ENCODE measurements around the gene CCDC186.

CCDC186 gene

DNA sequence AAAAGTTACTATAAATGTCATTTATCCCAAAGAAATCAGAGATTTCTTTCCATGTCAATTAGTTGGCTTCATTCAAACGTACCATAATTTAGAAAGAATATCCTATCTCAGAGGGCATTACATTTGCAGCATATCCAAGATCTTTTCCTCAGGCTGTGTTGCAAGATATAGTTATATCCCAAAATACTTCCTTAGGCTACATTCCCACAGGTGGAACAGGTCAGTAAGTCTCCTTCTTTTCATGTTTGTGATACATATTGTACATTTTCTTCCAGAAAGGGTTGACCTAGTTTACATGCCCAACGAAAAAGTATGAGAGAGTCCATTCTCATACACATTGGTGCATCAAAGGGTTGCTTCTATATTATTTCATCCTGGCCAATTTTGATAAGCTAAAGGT, 38.1 kb upstream of the CCDC186 start:
- no peak for DNase-seq (ENCODE audit: extremely low read depth, insufficient read length)
- no peaks in the 10 kb centered on the region for H3K36me3 ChIP-seq (ENCODE audit: control insufficient read depth, insufficient read depth, low read length)
- H3K27me3 ChIP-seq (replicated peaks; ENCODE audit: control insufficient read depth, insufficient read depth, low read length), result no peaks in the 10 kb centered on the region
- TF ChIP-seq, protein P1, sequence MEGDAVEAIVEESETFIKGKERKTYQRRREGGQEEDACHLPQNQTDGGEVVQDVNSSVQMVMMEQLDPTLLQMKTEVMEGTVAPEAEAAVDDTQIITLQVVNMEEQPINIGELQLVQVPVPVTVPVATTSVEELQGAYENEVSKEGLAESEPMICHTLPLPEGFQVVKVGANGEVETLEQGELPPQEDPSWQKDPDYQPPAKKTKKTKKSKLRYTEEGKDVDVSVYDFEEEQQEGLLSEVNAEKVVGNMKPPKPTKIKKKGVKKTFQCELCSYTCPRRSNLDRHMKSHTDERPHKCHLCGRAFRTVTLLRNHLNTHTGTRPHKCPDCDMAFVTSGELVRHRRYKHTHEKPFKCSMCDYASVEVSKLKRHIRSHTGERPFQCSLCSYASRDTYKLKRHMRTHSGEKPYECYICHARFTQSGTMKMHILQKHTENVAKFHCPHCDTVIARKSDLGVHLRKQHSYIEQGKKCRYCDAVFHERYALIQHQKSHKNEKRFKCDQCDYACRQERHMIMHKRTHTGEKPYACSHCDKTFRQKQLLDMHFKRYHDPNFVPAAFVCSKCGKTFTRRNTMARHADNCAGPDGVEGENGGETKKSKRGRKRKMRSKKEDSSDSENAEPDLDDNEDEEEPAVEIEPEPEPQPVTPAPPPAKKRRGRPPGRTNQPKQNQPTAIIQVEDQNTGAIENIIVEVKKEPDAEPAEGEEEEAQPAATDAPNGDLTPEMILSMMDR (IDR thresholded peaks at IDR 0.05; ENCODE audit: insufficient read depth, low read length, poor library complexity, severe bottlenecking), result no peak
- no peak overlapping the region for H3K4me3 ChIP-seq (replicated peaks; ENCODE audit: low read depth, low read length)

DNA sequence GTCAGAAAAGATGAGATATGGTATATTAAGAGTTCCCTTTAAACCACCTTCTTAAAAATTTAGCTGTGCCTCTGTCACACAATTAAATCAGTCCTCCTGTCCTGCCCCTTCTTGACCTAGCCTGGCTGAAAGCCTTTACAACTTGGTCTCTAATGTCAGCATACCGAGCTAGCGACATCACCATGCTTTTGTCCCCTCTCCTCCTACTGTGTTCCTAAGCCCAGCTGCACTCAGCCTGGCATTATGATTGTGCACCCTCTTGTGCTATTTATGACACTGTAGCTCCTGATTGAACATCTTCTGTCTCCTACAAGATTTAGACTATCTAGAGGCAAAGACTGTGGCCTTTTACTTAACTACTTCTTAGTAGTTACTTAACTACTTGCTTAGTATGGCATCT, 34.3 kb upstream of the CCDC186 start:
- Histone ChIP-seq H3K36me3 (ENCODE audit: control insufficient read depth, insufficient read depth, low read length) (no peaks in the 10 kb centered on the region), H3K4me3 (replicated peaks; ENCODE audit: low read depth, low read length) (no peak overlapping the region), H3K27me3 (replicated peaks; ENCODE audit: control insufficient read depth, insufficient read depth, low read length) (no peaks in the 10 kb centered on the region)
- TF ChIP-seq, protein P1 (IDR thresholded peaks at IDR 0.05; ENCODE audit: insufficient read depth, low read length, poor library complexity, severe bottlenecking), result no peak
- DNase-seq (ENCODE audit: extremely low read depth, insufficient read length), result no peak

DNA sequence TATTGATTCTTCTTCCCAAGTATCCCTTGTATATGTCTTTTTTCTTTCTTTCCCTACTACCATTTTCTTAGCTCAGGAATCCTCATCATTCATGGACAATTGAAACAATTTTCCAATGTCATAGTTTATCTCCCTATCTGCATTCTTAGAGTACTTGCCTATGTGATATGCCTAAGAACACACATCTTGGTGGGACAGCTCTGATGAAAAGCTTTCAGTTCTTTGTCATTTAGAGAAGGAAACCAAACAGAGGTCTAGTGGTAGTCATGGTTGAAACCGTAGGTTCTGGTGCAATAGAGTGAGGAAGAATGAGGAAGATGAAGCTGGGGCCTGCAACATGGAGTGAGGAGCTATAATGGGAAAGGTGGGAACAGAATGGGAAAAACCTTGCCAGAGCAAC, 33.3 kb upstream of the CCDC186 start:
- no peak for DNase-seq (ENCODE audit: extremely low read depth, insufficient read length)
- TF ChIP-seq, protein P1 (IDR thresholded peaks at IDR 0.05; ENCODE audit: insufficient read depth, low read length, poor library complexity, severe bottlenecking), result no peak
- Histone ChIP-seq H3K36me3 (ENCODE audit: control insufficient read depth, insufficient read depth, low read length) (no peaks in the 10 kb centered on the region), H3K27me3 (replicated peaks; ENCODE audit: control insufficient read depth, insufficient read depth, low read length) (no peaks in the 10 kb centered on the region), H3K4me3 (replicated peaks; ENCODE audit: low read depth, low read length) (no peak overlapping the region)

DNA sequence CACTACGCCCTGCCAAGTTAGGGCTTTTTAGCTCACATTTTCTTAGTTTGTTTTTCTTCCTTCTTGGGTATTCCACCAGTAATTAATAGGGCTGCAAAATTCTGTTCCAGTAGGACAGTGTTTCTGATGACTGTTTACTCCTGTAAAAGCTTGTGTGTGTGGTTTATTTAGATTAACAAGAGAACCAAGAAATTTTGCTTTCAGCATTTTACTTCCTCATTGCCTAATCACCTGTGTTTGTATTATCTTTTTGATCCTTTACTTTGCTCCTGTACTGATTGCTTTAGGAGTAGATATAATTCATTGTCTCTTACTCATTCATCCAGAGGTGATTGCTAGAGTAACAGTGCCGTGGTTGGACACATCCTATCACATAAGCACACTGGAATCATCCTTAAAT, 32.9 kb upstream of the CCDC186 start:
- Histone ChIP-seq H3K4me3 (replicated peaks; ENCODE audit: low read depth, low read length) (no peak overlapping the region), H3K27me3 (replicated peaks; ENCODE audit: control insufficient read depth, insufficient read depth, low read length) (no peaks in the 10 kb centered on the region), H3K36me3 (ENCODE audit: control insufficient read depth, insufficient read depth, low read length) (no peaks in the 10 kb centered on the region)
- DNase-seq (ENCODE audit: extremely low read depth, insufficient read length), result no peak
- TF ChIP-seq, protein P1 (IDR thresholded peaks at IDR 0.05; ENCODE audit: insufficient read depth, low read length, poor library complexity, severe bottlenecking), result no peak

DNA sequence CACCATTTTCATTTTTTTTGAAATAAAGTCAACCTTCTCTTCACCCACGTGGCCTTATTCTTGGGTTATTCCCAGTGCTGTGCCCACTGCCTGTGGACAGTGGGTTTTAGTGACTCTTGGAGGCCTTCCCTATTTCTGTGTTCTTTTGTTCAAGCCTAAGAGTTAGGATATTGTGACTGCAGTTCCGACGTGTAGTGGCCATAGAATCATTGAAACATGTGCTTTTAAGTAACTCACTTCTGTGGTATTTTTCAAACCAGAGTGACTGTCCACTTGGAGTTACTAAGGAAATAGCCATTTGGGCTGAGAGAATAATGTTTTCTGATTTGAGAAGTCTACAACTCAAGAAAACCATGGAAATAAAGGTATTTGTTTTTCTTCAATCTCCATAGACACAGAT, 28.8 kb upstream of the CCDC186 start:
- Histone ChIP-seq H3K27me3 (replicated peaks; ENCODE audit: control insufficient read depth, insufficient read depth, low read length) (no peaks in the 10 kb centered on the region), H3K4me3 (replicated peaks; ENCODE audit: low read depth, low read length) (no peak overlapping the region), H3K36me3 (ENCODE audit: control insufficient read depth, insufficient read depth, low read length) (no peaks in the 10 kb centered on the region)
- no peak for DNase-seq (ENCODE audit: extremely low read depth, insufficient read length)
- TF ChIP-seq, protein P1 (IDR thresholded peaks at IDR 0.05; ENCODE audit: insufficient read depth, low read length, poor library complexity, severe bottlenecking), result no peak

DNA sequence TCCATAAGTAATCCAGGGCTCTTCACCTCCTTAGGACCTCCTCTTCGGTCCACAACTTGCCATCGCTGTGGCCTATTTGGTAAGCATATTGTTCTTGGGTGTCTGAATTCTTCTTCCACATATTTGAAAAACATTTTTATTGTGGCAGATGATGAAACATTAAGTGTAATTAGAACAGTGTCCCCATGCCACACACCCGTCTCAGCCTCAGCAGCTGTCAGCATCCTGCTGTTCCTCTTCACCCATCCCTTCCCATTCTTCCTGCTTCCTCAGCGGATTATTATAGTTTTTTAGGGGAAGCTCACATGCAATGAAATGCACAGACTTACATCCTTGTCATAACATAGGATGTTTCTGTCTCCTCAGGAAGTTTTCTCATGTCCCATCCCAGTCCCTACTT, 25.2 kb upstream of the CCDC186 start:
- TF ChIP-seq, protein P1 (IDR thresholded peaks at IDR 0.05; ENCODE audit: insufficient read depth, low read length, poor library complexity, severe bottlenecking), result no peak
- DNase-seq (ENCODE audit: extremely low read depth, insufficient read length), result no peak
- Histone ChIP-seq H3K4me3 (replicated peaks; ENCODE audit: low read depth, low read length) (no peak overlapping the region), H3K36me3 (ENCODE audit: control insufficient read depth, insufficient read depth, low read length) (no peaks in the 10 kb centered on the region), H3K27me3 (replicated peaks; ENCODE audit: control insufficient read depth, insufficient read depth, low read length) (no peaks in the 10 kb centered on the region)
